B cell (primary cell): ENCODE data around the gene TMEM106C. TPM values are rescaled to one million over a fixed set of nuclear protein-coding genes. Genes with fewer than 3 reads are reported as not detected.

Experiments used
- ATAC-seq: fragments of 200-7000 bp; cut with Tn5 transposase; one replicate; pipeline ENCODE4 v1.10.0; 2021; ENCODE audit warnings: low read depth, mild to moderate bottlenecking, moderate number of reproducible peaks, moderate library complexity
- CTCF ChIA-PET: fragments of 350-600 bp; sonication (Branson Sonifier 250); formaldehyde crosslinking; loops from one replicate; lab custom pipeline; 2021; ENCODE audit warnings: antibody characterized with exemption, inconsistent platforms; lab: Charles Lee
- POLR2A ChIA-PET: fragments of 350-600 bp; sonication (Branson Sonifier 250); formaldehyde crosslinking; loops from one replicate; lab custom pipeline; 2021; ENCODE audit warnings: antibody characterized with exemption; lab: Charles Lee
- DNase-seq: peaks from one replicate; pipeline ENCODE4 v3.0.0; 2013
- H2AFZ ChIP-seq: 2 replicates; pipeline ENCODE4 v1.6.1; 2012; ENCODE audit warnings: mild to moderate bottlenecking, low read depth, low read length; ENCODE audit not compliant: insufficient read depth, poor library complexity, severe bottlenecking
- H3K27ac ChIP-seq, 2 donors: 1 replicate in 1 of 2; 2 replicates in 1 of 2; pipeline ENCODE4 v1.5.1; 2012 to 2013; ENCODE audit warnings: low read length in 2 of 2, mild to moderate bottlenecking in 2 of 2, moderate library complexity in 1 of 2
- H3K27me3 ChIP-seq, 4 experiments: fragments of 200-600 bp in 1 of 4; sonication (generic) in 1 of 4; replicated peaks in 1 of 4; 1 replicate in 2 of 4; 2 replicates in 2 of 4; pipeline versions ENCODE4 v1.6.1 to v1.7.0; 2013 to 2016; ENCODE audit warnings: low read length in 3 of 4, mild to moderate bottlenecking in 2 of 4, mixed read lengths in 1 of 4, moderate library complexity in 1 of 4; ENCODE audit not compliant: insufficient read depth in 4 of 4, control insufficient read depth in 3 of 4; ENCODE audit errors: control extremely low read depth in 1 of 4
- H3K36me3 ChIP-seq, 2 experiments: replicated peaks in 1 of 2; 1 replicate in 1 of 2; 2 replicates in 1 of 2; pipeline versions ENCODE4 v1.6.1 to v1.7.1; 2013; ENCODE audit warnings: low read length in 1 of 2; ENCODE audit not compliant: insufficient read depth in 2 of 2, control insufficient read depth in 1 of 2; ENCODE audit errors: control extremely low read depth in 1 of 2, extremely low read depth in 1 of 2
- H3K4me1 ChIP-seq, 2 donors: fragments of 200-600 bp in 1 of 2; sonication (generic) in 1 of 2; 1 replicate in 1 of 2; 2 replicates in 1 of 2; pipeline versions ENCODE4 v1.5.1 to v1.6.1; 2013 to 2017; ENCODE audit warnings: low read length in 2 of 2; ENCODE audit not compliant: control insufficient read depth in 2 of 2, insufficient read depth in 2 of 2
- H3K4me2 ChIP-seq: replicated peaks from 2 replicates; pipeline ENCODE3; 2012; ENCODE audit warnings: mild to moderate bottlenecking, low read depth, low read length; ENCODE audit not compliant: poor library complexity, severe bottlenecking
- H3K4me3 ChIP-seq, 5 experiments: fragments of 200-600 bp in 1 of 5; sonication (generic) in 1 of 5; 1 replicate in 3 of 5; 2 replicates in 2 of 5; pipeline versions ENCODE4 v1.5.1 to v1.7.0; 2011 to 2016; ENCODE audit warnings: low read length in 4 of 5, mild to moderate bottlenecking in 4 of 5, low read depth in 2 of 5, control low read depth in 1 of 5, moderate library complexity in 1 of 5; ENCODE audit not compliant: insufficient read depth in 1 of 5; ENCODE audit errors: control extremely low read depth in 1 of 5, extremely low read depth in 1 of 5
- H3K79me2 ChIP-seq: fragments of 200-600 bp; sonication (generic); one replicate; pipeline ENCODE4 v1.6.0; 2016; ENCODE audit warnings: low read length; ENCODE audit not compliant: control insufficient read depth, insufficient read depth
- H3K9ac ChIP-seq: fragments of 200-600 bp; sonication (generic); 2 replicates; pipeline ENCODE4 v1.6.1; 2017; ENCODE audit warnings: mild to moderate bottlenecking, low read length, moderate library complexity
- H3K9me3 ChIP-seq, 3 donors: one replicate each; pipeline versions ENCODE4 v1.6.1 to v1.7.1; 2013; ENCODE audit warnings: low read length in 2 of 3; ENCODE audit not compliant: control insufficient read depth in 2 of 3, insufficient read depth in 1 of 3; ENCODE audit errors: control extremely low read depth in 1 of 3
- H4K20me1 ChIP-seq: 2 replicates; pipeline ENCODE4 v1.6.0; 2012; ENCODE audit warnings: mild to moderate bottlenecking, low read length; ENCODE audit not compliant: insufficient read depth, control insufficient read depth, poor library complexity, severe bottlenecking
- H3K27ac Mint-ChIP-seq: one replicate; pipeline ENCODE4 v1.8.0; 2021; ENCODE audit warnings: mixed read lengths
- H3K27me3 Mint-ChIP-seq: one replicate; pipeline ENCODE4 v1.8.0; 2021; ENCODE audit warnings: mixed read lengths
- H3K4me1 Mint-ChIP-seq: one replicate; pipeline ENCODE4 v1.8.0; 2021; ENCODE audit warnings: mixed read lengths
- H3K4me3 Mint-ChIP-seq: one replicate; pipeline ENCODE4 v1.8.0; 2021; ENCODE audit warnings: mixed read lengths
- H3K9me3 Mint-ChIP-seq: one replicate; pipeline ENCODE4 v1.8.0; 2022; ENCODE audit warnings: mixed read lengths; ENCODE audit not compliant: insufficient read depth
- EZH2 ChIP-seq: IDR thresholded peaks from 2 replicates; pipeline ENCODE4 v1.6.1; 2012; ENCODE audit warnings: borderline replicate concordance, low read depth, mild to moderate bottlenecking, moderate library complexity, low read length; ENCODE audit not compliant: insufficient read depth, poor library complexity, severe bottlenecking
- WGBS: methylation state at CpG from one replicate; pipeline ENCODE4 v1.1.5; 2013; ENCODE audit warnings: missing lambda C conversion rate; ENCODE audit not compliant: insufficient coverage; 5-methylcytosine and 5-hydroxymethylcytosine counted together
- intact Hi-C: fragments of 100-400 bp; cut with micrococcal nuclease; formaldehyde crosslinking; loops from one replicate; pipeline ENCODE4 v1.10.0; 2022
- polyA plus RNA-seq: library from polyadenylated mRNA; depleted of rRNA; stranded (reverse); fragments of >200 nt; gene quantifications from 2 replicates; pipeline ENCODE4 v1.2.3, GENCODE V29; 2012
- total RNA-seq, 2 donors: library from RNA; stranded (reverse); fragments of 120-200 nt in 1 of 2; gene quantifications; 1 replicate in 1 of 2; 2 replicates in 1 of 2; pipeline versions ENCODE4 v1.2.3 to v1.2.4, GENCODE V29; 2013 to 2022
- TF ChIP-seq, protein P1 (sequence below): fragments of 200-600 bp; IDR thresholded peaks from one replicate; pipeline ENCODE4 v1.8.0; 2022; ENCODE audit warnings: antibody characterized with exemption, mild to moderate bottlenecking

The TMEM106C gene
- total and polyA plus RNA-seq, 2 donors (not counting 1 experiment from before 2014, with no cell fraction given): 37.5 to 44.2 TPM

- peak overlapping the region; percentile 86 for H3K4me2 ChIP-seq
- H3K27me3 Mint-ChIP-seq: peaks cover 83% of the 10 kb centered on the region
- 8% methylated on average over 30 of the region's 38 CpGs for WGBS
- no peak for ATAC-seq
- peaks cover 34% of the 10 kb centered on the region for H3K4me1 Mint-ChIP-seq
- H3K4me3 Mint-ChIP-seq: peak overlapping the region; percentile 85
- peak overlapping the region; percentile 49 for H3K9ac ChIP-seq
- H3K4me1 ChIP-seq: peaks cover 46 to 53% of the 10 kb centered on the region in 2 donors
- no peaks in the 10 kb centered on the region for H3K9me3 Mint-ChIP-seq
- no peaks in the 10 kb centered on the region for H3K79me2 ChIP-seq
- peaks cover 0 to 27% (median 2%) of the 10 kb centered on the region in 3 donors for H3K9me3 ChIP-seq
- H4K20me1 ChIP-seq: peaks cover 6% of the 10 kb centered on the region
- H3K36me3 ChIP-seq: no peaks in the 10 kb centered on the region
- peak; percentile 57 for DNase-seq
- no peak overlapping the region for H3K27ac Mint-ChIP-seq
- H2AFZ ChIP-seq: peak overlapping the region; percentile 52
- POLR2A ChIA-PET: no interaction called here
- CTCF ChIA-PET: no interaction called here
- TF ChIP-seq, protein P1, sequence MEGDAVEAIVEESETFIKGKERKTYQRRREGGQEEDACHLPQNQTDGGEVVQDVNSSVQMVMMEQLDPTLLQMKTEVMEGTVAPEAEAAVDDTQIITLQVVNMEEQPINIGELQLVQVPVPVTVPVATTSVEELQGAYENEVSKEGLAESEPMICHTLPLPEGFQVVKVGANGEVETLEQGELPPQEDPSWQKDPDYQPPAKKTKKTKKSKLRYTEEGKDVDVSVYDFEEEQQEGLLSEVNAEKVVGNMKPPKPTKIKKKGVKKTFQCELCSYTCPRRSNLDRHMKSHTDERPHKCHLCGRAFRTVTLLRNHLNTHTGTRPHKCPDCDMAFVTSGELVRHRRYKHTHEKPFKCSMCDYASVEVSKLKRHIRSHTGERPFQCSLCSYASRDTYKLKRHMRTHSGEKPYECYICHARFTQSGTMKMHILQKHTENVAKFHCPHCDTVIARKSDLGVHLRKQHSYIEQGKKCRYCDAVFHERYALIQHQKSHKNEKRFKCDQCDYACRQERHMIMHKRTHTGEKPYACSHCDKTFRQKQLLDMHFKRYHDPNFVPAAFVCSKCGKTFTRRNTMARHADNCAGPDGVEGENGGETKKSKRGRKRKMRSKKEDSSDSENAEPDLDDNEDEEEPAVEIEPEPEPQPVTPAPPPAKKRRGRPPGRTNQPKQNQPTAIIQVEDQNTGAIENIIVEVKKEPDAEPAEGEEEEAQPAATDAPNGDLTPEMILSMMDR: no peak
- peak; percentile 19 for TF ChIP-seq EZH2
- H3K4me3 ChIP-seq: peak overlapping the region in 4 of 5 experiments; percentile 14 to 47 (median 40)
- intact Hi-C loops: no loop called here
- H3K27me3 ChIP-seq: peaks cover 2 to 81% (median 69%) of the 10 kb centered on the region in 4 experiments
- H3K27ac ChIP-seq: no peak overlapping the region
These were observed 40.0 kb downstream of the TMEM106C start for GRCh38 chr12:48003226-48004052.
